GM12878 (cell line): ENCODE data around the gene CYTH3. TPM values are rescaled to one million over a fixed set of nuclear protein-coding genes. Genes with fewer than 3 reads are reported as not detected.

Experiments
- ATAC-seq: fragments of 200-7000 bp; cut with Tn5 transposase; 3 replicates; pipeline ENCODE4 v1.9.1; 2020; ENCODE audit warnings: mild to moderate bottlenecking, moderate library complexity
- BruUV-seq: library from RNA; stranded (reverse); fragments of 400-500 nt; replicated peaks from 2 replicates; lab custom pipeline; 2021; lab: Mats Ljungman, UMichigan
- CTCF ChIA-PET: fragments of 300-600 bp; sonication (Branson Sonifier 250); formaldehyde crosslinking; extraction: SDS; loops from one replicate; lab custom pipeline; 2021; ENCODE audit warnings: inconsistent platforms; lab: Yijun Ruan, JAX
- POLR2A ChIA-PET: fragments of 350-600 bp; formaldehyde crosslinking; extraction: SDS; loops from one replicate; lab custom pipeline; 2021; ENCODE audit warnings: inconsistent platforms; lab: Charles Lee
- RAD21 ChIA-PET: fragments of 300-600 bp; sonication (Branson Sonifier 250); formaldehyde crosslinking; loops from one replicate; lab custom pipeline; 2023; ENCODE audit warnings: antibody characterized with exemption; ENCODE audit not compliant: unreplicated experiment; lab: Charles Lee
- SMC1A ChIA-PET: fragments of 300-600 bp; sonication (Branson Sonifier 250); formaldehyde crosslinking; loops from one replicate; lab custom pipeline; 2023; ENCODE audit not compliant: unreplicated experiment, uncharacterized antibody; lab: Charles Lee
- DNase-seq: peaks from one replicate; pipeline ENCODE4 v3.0.0-alpha.2; 2011; ENCODE audit warnings: low read depth, low spot score
- FAIRE-seq: peaks from 3 replicates; lab custom pipeline; 2011; peaks lifted over from hg19 to GRCh38; lab: Jason Lieb, UNC
- H2AFZ ChIP-seq: 2 replicates; pipeline ENCODE4 v1.6.0; 2011; ENCODE audit warnings: low read depth, low read length, control low read depth; ENCODE audit not compliant: control insufficient read depth
- H3K27ac ChIP-seq: 2 replicates; pipeline ENCODE4 v1.5.1; 2011; ENCODE audit warnings: control low read depth; ENCODE audit not compliant: control insufficient read depth, insufficient read depth
- H3K27me3 ChIP-seq, 2 experiments: replicated peaks in 1 of 2; 2 replicates each; pipeline versions ENCODE4 v1.6.0 to v1.6.1; 2011; ENCODE audit warnings: low read length in 1 of 2; ENCODE audit not compliant: control insufficient read depth in 2 of 2, insufficient read depth in 2 of 2
- H3K36me3 ChIP-seq, 2 experiments: 2 replicates each; pipeline ENCODE4 v1.5.1; 2011; ENCODE audit warnings: low read length in 1 of 2; ENCODE audit not compliant: control insufficient read depth in 2 of 2, insufficient read depth in 2 of 2
- H3K4me1 ChIP-seq: 2 replicates; pipeline ENCODE4 v1.6.1; 2011; ENCODE audit warnings: mild to moderate bottlenecking, low read length, moderate library complexity, mixed read lengths; ENCODE audit not compliant: control insufficient read depth, insufficient read depth
- H3K4me2 ChIP-seq: 2 replicates; pipeline ENCODE4 v1.6.0; 2011; ENCODE audit warnings: control low read depth; ENCODE audit not compliant: control insufficient read depth, insufficient read depth
- H3K4me3 ChIP-seq: fragments of 200-600 bp; sonication (generic); 2 replicates; pipeline ENCODE4 v1.5.1; 2016
- H3K79me2 ChIP-seq: 2 replicates; pipeline ENCODE4 v1.6.0; 2011; ENCODE audit warnings: low read length; ENCODE audit not compliant: control insufficient read depth, insufficient read depth
- H3K9ac ChIP-seq: 2 replicates; pipeline ENCODE4 v1.8.0; 2011; ENCODE audit warnings: low read length, control low read depth, mixed read lengths; ENCODE audit not compliant: control insufficient read depth, insufficient read depth
- H3K9me3 ChIP-seq: replicated peaks from 3 replicates; pipeline ENCODE4 v1.5.1; 2011; ENCODE audit warnings: mild to moderate bottlenecking, low read length; ENCODE audit not compliant: control insufficient read depth, insufficient read depth
- H4K20me1 ChIP-seq: 2 replicates; pipeline ENCODE4 v1.6.0; 2011; ENCODE audit not compliant: control insufficient read depth, insufficient read depth
- PBX3 ChIP-seq: IDR thresholded peaks from 2 replicates; pipeline ENCODE4 v1.6.1; 2011; ENCODE audit warnings: mild to moderate bottlenecking, low read depth, low read length, moderate library complexity; ENCODE audit not compliant: insufficient replicate concordance
- POLR2A ChIP-seq: IDR thresholded peaks from 2 replicates; pipeline ENCODE4 v1.6.1; 2011; ENCODE audit warnings: low read depth, mild to moderate bottlenecking, low read length
- RFX5 ChIP-seq: IDR thresholded peaks from 2 replicates; pipeline ENCODE4 v1.6.1; 2011; ENCODE audit warnings: low read depth, low read length, improper control_type of control experiment
- SMC3 ChIP-seq: IDR thresholded peaks from 2 replicates; pipeline ENCODE4 v1.6.1; 2011; ENCODE audit warnings: low read length, improper control_type of control experiment, borderline replicate concordance
- STAT3 ChIP-seq: IDR thresholded peaks from 2 replicates; pipeline ENCODE4 v1.6.1; 2011; ENCODE audit warnings: low read depth, low read length, improper control_type of control experiment
- WGBS: methylation state at CpG from one replicate; pipeline ENCODE4 v1.1.6; 2016; ENCODE audit warnings: low lambda C conversion rate; ENCODE audit not compliant: insufficient replicate concordance, insufficient coverage; ENCODE audit errors: missing lambda C conversion rate; 5-methylcytosine and 5-hydroxymethylcytosine counted together
- in situ Hi-C: fragments of 300-500 bp; cut with MboI; formaldehyde crosslinking; loops from 9 replicates; pipeline ENCODE4 v1.14.3; 2018; ENCODE audit warnings: mixed read lengths
- intact Hi-C: fragments of 100-400 bp; cut with micrococcal nuclease; formaldehyde crosslinking; loops from one replicate; pipeline ENCODE4 v1.14.2; 2022; ENCODE audit not compliant: unreplicated experiment
- polyA plus RNA-seq, 11 experiments: library from polyadenylated mRNA; depleted of rRNA in 4 of 11; unstranded in 6 of 11; stranded (reverse) in 5 of 11; fragments of >200 nt; fragmentation: Nextera tagmentation in 4 of 11; fragmentation: Illumina TruSeq in 1 of 11; extraction: Ambion mirVana in 4 of 11; extraction: Trizol in 1 of 11; gene quantifications; 1 replicate in 1 of 11; 2 replicates in 10 of 11; pipeline versions ENCODE4 v1.2.1 to v1.2.3, GENCODE V29; 2011 to 2016; ENCODE audit warnings: inconsistent platforms in 2 of 11, missing spikeins in 2 of 11, low read depth in 1 of 11
- total RNA-seq, 4 experiments: library from RNA; depleted of rRNA in 3 of 4; stranded (reverse); fragments of >200 nt in 3 of 4; fragmentation: Illumina TruSeq in 1 of 4; extraction: Trizol in 1 of 4; gene quantifications; 2 replicates each; pipeline versions ENCODE4 v1.2.1 to v1.2.3, GENCODE V29; 2013 to 2021

The CYTH3 gene
- total and polyA plus RNA-seq, 10 of the 15 experiments (the other 5 are each of a cell fraction or from before 2014, with no cell fraction given), result 0.45 to 28.2 (median 15.7) TPM

DNA sequence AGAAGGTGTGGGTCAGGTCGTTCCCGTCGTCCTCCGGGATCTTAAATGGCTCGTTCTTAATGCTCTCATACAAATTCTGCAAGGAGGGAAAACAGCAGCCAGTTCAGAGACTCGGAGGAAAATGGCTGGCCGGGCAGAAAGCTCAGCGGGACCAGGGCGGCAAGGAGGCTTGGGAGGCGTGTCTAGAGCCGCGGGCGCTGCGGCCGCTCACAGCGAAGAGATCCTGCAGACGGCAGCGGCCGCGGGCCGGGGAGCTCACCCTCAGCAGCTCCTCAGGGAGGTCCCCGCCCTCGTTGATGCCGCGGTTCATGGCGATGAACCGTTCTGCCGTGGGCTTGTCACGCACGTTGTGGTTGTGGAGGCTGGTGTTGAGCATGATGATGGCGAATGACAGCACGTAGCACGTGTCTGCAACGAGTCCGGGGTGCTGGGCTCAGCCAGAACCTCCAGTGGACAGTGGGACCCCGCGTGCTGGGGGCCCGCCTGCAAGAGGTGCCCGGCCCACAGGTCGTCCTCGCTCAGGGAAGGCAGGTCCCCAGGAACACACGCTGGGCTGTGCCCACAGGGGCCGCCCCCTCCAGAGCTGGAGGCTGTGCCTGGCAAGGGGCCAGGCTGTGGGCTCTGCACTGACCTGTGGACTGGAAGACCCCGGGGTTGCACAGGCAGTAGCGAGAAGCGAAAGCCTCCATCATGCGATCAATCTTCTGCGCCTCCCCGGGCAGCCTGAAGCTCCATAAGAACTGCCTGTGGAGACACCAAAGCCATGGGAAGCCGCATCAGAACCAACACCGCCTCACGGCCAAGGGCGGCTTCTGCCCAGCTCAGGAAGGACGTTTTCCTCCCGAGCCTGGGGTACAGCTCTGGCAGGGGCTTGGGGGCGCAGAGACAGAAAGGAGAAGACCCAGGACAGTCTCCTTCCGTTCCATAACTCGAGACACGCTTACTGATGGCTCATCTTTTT is 101.6 kb downstream of the CYTH3 start:
- H3K9ac ChIP-seq, result no peak overlapping the region
- no peaks in the 10 kb centered on the region for H3K79me2 ChIP-seq
- BruUV-seq, result no TSS peak
- POLR2A ChIA-PET, result no interaction called here
- no peak overlapping the region for H3K27ac ChIP-seq
- no peak overlapping the region for H2AFZ ChIP-seq
- H3K9me3 ChIP-seq, result no peaks in the 10 kb centered on the region
- H4K20me1 ChIP-seq, result no peaks in the 10 kb centered on the region
- CTCF ChIA-PET, result no interaction called here
- no peak overlapping the region for H3K4me3 ChIP-seq
- DNase-seq (no peak), ATAC-seq (no peak), FAIRE-seq (no peak)
- RAD21 ChIA-PET, result no interaction called here
- TF ChIP-seq POLR2A (peak; percentile 16; the same call in 1 of the 2 replicates), STAT3 (no peak)
- intact Hi-C loops (no loop called here), in situ Hi-C loops (no loop called here)
- SMC1A ChIA-PET, result no interaction called here
- no peaks in the 10 kb centered on the region for H3K4me1 ChIP-seq
- no peaks in the 10 kb centered on the region for H3K27me3 ChIP-seq
- H3K36me3 ChIP-seq, result peaks cover 0 to 11% of the 10 kb centered on the region in 2 experiments; a peak in 2 of 4 replicates
- 91% methylated on average over 50 of the region's 59 CpGs for WGBS
- H3K4me2 ChIP-seq, result no peak overlapping the region

GRCh38 chr7:6169805-6170520 is 102.5 kb downstream of the CYTH3 start:
- RAD21 ChIA-PET, result no interaction called here
- ATAC-seq (no peak), DNase-seq (no peak), FAIRE-seq (no peak)
- CTCF ChIA-PET, result no interaction called here
- Histone ChIP-seq H3K79me2 (no peaks in the 10 kb centered on the region), H3K4me3 (no peak overlapping the region), H3K27me3 (no peaks in the 10 kb centered on the region), H3K27ac (no peak overlapping the region), H3K36me3 (peaks cover 0 to 11% of the 10 kb centered on the region in 2 experiments; a peak in 2 of 4 replicates), H3K4me2 (no peak overlapping the region), H3K9ac (no peak overlapping the region), H3K4me1 (no peaks in the 10 kb centered on the region), H3K9me3 (no peaks in the 10 kb centered on the region), H4K20me1 (no peaks in the 10 kb centered on the region), H2AFZ (no peak overlapping the region)
- BruUV-seq, result no TSS peak
- POLR2A ChIA-PET, result interaction anchor here (0.6 kb wide), 1 partner anchor 56 kb away, joined by 4 read pairs; no protein-coding TSS in a partner anchor
- WGBS, result 93% methylated on average over 36 of the region's 36 CpGs
- no peak for TF ChIP-seq SMC3
- no peak for TF ChIP-seq PBX3
- TF ChIP-seq RFX5, result no peak
- in situ Hi-C loops, result no loop called here
- intact Hi-C loops, result no loop called here
- SMC1A ChIA-PET, result no interaction called here
